Coronary artery (tissue), 2 donors: ENCODE data around the gene CERT1.

Experiments
- DNase-seq: peaks from one replicate; pipeline ENCODE4 v3.0.0-alpha.2; 2017; ENCODE audit warnings: low spot score
- H3K27ac ChIP-seq, 2 donors: fragments of 200-600 bp; sonication (generic); one replicate each; pipeline ENCODE4 v1.5.1; 2016 to 2019
- H3K4me3 ChIP-seq: fragments of 200-600 bp; sonication (generic); 2 replicates; pipeline ENCODE4 v1.5.1; 2016; ENCODE audit warnings: mild to moderate bottlenecking, moderate library complexity
- CTCF ChIP-seq: fragments of 200-600 bp; sonication (generic); IDR thresholded peaks from one replicate; pipeline ENCODE4 v1.5.1; 2019; ENCODE audit warnings: antibody characterized with exemption

CERT1 gene

GRCh38 chr5:75550597-75550996 lies 39.2 kb upstream of the CERT1 start:
- H3K4me3 ChIP-seq = no peak overlapping the region
- H3K27ac ChIP-seq = no peak overlapping the region
- DNase-seq = no peak
- no peak for TF ChIP-seq CTCF

GRCh38 chr5:75547812-75548211 lies 36.4 kb upstream of the CERT1 start:
- no peak for TF ChIP-seq CTCF
- Histone ChIP-seq H3K27ac (no peak overlapping the region), H3K4me3 (no peak overlapping the region)
- no peak for DNase-seq

GRCh38 chr5:75546830-75547229 lies 35.4 kb upstream of the CERT1 start:
- no peak overlapping the region for H3K4me3 ChIP-seq
- no peak for TF ChIP-seq CTCF
- DNase-seq = no peak
- H3K27ac ChIP-seq = no peak overlapping the region

- DNase-seq = no peak
- no peak for TF ChIP-seq CTCF
- no peak overlapping the region for H3K4me3 ChIP-seq
- no peak overlapping the region for H3K27ac ChIP-seq
Observed at GRCh38 chr5:75545131-75545530, 33.7 kb upstream of the CERT1 start.

GRCh38 chr5:75538211-75538610 lies 26.8 kb upstream of the CERT1 start:
- DNase-seq = no peak
- no peak overlapping the region for H3K4me3 ChIP-seq
- no peak overlapping the region for H3K27ac ChIP-seq
- TF ChIP-seq CTCF = no peak

- no peak overlapping the region for H3K4me3 ChIP-seq
Observed at GRCh38 chr5:75536694-75537360, 25.4 kb upstream of the CERT1 start.

More at GRCh38 chr5:75536694-75537360, 25.4 kb upstream of the CERT1 start:
- no peak for DNase-seq
- no peak for TF ChIP-seq CTCF
- no peak overlapping the region for H3K27ac ChIP-seq
